Ishikawa (cell line): ENCODE data around the gene MAP2.

Experiments
- CEBPB ChIP-seq: IDR thresholded peaks from 2 replicates; pipeline ENCODE4 v1.6.1; 2012
- CREB1 ChIP-seq: IDR thresholded peaks from 2 replicates; pipeline ENCODE4 v1.6.1; 2012; ENCODE audit warnings: low read depth
- EGR1 ChIP-seq: IDR thresholded peaks from 2 replicates; pipeline ENCODE4 v1.6.1; 2012
- EP300 ChIP-seq: IDR thresholded peaks from 2 replicates; pipeline ENCODE4 v1.6.1; 2012; ENCODE audit warnings: borderline replicate concordance
- FOXM1 ChIP-seq: IDR thresholded peaks from 2 replicates; pipeline ENCODE4 v1.6.1; 2012; ENCODE audit warnings: low read depth, borderline replicate concordance
- MAX ChIP-seq: IDR thresholded peaks from 2 replicates; pipeline ENCODE4 v1.6.1; 2012
- NFIC ChIP-seq: IDR thresholded peaks from 2 replicates; pipeline ENCODE4 v1.6.1; 2012
- RAD21 ChIP-seq: IDR thresholded peaks from 2 replicates; pipeline ENCODE4 v1.6.1; 2012; ENCODE audit warnings: low read depth
- REST ChIP-seq: IDR thresholded peaks from 2 replicates; pipeline ENCODE4 v1.6.1; 2012; ENCODE audit warnings: low read depth, mild to moderate bottlenecking
- TAF1 ChIP-seq: IDR thresholded peaks from 2 replicates; pipeline ENCODE4 v1.6.1; 2012; ENCODE audit warnings: low read depth, mild to moderate bottlenecking

- TF ChIP-seq EGR1: no peak
- TF ChIP-seq MAX: no peak
- TF ChIP-seq CEBPB: no peak
- no peak for TF ChIP-seq TAF1
- no peak for TF ChIP-seq CREB1
- no peak for TF ChIP-seq RAD21
- no peak for TF ChIP-seq REST
- no peak for TF ChIP-seq FOXM1
- no peak for TF ChIP-seq EP300
- TF ChIP-seq NFIC: no peak
Observed at GRCh38 chr2:209512971-209513370, 89.1 kb downstream of the MAP2 start.
